Measurements from ENCODE around the gene ST3GAL3. TPM values are rescaled to one million over a fixed set of nuclear protein-coding genes. Genes with fewer than 3 reads are reported as not detected.

The ST3GAL3 gene
- polyA plus RNA-seq, 3 donors: 21.0 to 25.4 (median 22.9) TPM

DNA sequence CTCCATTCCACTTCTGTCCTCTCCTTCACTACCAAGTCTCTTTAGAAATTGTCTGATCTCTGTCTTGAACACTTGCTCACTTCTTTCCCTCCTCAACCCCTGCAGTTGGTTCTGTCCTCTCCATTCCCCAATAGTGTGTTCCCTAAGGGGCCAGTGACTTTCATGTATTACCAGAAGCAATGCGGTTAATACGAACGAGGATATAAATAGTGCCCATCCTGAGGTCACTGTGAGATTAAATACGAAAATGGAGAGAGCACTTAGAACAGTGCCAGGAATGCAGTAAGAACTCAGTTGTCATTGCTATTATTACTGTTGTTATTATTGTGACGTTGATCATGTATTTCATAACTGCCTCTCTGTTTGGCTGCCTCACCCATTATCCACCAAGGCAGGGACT is 173.3 kb downstream of the ST3GAL3 start:
- DNase-seq (ENCODE audit: extremely low read depth in 1 of 11, low read depth in 9 of 11, low spot score in 4 of 11): no peak

- DNase-seq (ENCODE audit: extremely low read depth in 1 of 11, low read depth in 9 of 11, low spot score in 4 of 11): no peak
Observed at GRCh38 chr1:43881415-43881814, 174.1 kb downstream of the ST3GAL3 start.

DNA sequence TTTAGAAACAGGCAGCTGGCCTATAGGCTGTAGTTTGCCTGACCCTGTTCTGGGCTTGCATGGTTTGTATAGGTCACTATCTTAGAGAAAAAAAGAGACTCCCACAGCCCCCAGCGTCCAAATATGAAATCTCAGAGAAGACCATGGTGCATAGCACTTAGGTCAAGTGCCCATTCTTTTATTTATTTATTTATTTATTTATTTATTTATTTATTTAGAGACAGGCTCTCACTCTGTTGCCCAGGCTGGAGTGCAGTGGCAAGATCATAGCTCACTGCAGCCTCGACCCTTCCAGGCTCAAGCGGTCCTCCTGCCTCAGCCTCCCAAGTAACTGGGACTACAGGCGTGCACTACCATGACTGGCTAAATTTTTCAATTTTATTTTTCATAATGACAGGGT is 175.4 kb downstream of the ST3GAL3 start:
- no peak for DNase-seq (ENCODE audit: extremely low read depth in 1 of 11, low read depth in 9 of 11, low spot score in 4 of 11)

DNA sequence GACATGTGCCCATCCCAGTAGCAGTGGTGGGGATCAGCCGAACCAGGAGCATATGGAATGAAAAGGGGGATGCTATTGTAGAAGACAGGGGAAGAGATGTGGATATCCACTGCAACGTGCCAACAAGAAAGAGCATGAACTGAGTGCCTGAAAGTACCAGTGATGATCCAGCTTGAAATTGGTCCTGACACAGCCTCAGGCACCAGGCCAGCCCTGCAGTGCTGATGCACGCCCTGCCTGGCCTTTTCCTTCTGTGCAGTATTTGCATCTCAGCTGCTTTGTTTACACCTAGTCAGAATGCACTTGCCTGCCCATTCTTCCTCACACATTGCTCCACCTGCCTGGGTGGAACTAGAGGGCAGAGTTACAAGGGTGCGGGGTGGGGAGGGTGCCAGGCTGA is 176.0 kb downstream of the ST3GAL3 start:
- DNase-seq (ENCODE audit: extremely low read depth in 1 of 11, low read depth in 9 of 11, low spot score in 4 of 11): no peak

- peak in 2 of 11 donors; percentile 2 to 6 for DNase-seq (ENCODE audit: extremely low read depth in 1 of 11, low read depth in 9 of 11, low spot score in 4 of 11)
Observed at GRCh38 chr1:43885279-43885801, 178.0 kb downstream of the ST3GAL3 start.

- no peak for DNase-seq (ENCODE audit: extremely low read depth in 1 of 11, low read depth in 9 of 11, low spot score in 4 of 11)
Observed at GRCh38 chr1:43887748-43888147, 180.4 kb downstream of the ST3GAL3 start.

GRCh38 chr1:43890815-43891214 is 183.5 kb downstream of the ST3GAL3 start:
- no peak for DNase-seq (ENCODE audit: extremely low read depth in 1 of 11, low read depth in 9 of 11, low spot score in 4 of 11)

DNA sequence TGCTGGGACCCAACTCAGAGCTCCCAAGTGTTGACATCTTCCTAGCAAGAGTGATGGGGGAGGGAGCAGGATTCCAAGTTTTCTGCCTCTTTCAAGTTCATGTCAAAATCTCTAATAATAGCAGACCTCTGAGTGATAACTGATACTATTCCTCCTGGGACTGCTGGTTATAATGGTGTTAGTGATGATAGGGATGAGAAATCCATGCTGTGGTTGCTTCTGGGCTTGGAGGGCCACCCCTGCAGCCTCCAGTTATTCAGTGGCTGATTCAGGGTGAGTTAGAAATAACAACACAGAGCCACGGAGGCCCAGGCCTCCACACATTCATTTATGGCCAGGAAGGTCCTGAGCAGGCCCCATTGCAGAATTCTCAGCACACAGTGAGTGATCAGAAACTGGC is 185.7 kb downstream of the ST3GAL3 start:
- no peak for DNase-seq (ENCODE audit: extremely low read depth in 1 of 11, low read depth in 9 of 11, low spot score in 4 of 11)

DNA sequence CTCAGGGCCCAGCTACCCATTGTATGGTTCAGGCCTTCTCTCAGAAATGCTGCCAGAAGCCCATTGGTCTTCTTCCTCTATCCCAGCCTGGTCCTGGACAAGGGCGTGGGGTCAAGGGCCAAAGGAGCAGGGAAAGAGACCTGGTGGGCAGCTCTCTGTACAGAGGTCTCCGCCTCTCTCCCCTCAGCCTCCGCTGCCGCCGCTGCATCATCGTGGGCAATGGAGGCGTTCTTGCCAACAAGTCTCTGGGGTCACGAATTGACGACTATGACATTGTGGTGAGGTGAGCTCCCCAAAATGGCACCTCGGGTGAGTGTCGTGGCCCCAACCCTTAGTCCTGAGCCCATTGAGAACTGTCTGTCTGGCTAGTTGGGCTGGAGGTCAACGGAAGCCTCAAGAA is 191.6 kb downstream of the ST3GAL3 start:
- no peak for DNase-seq (ENCODE audit: extremely low read depth in 1 of 11, low read depth in 9 of 11, low spot score in 4 of 11)

GRCh38 chr1:43900386-43900785 is 193.1 kb downstream of the ST3GAL3 start:
- no peak for DNase-seq (ENCODE audit: extremely low read depth in 1 of 11, low read depth in 9 of 11, low spot score in 4 of 11)

GRCh38 chr1:43901196-43901961 is 194.0 kb downstream of the ST3GAL3 start:
- DNase-seq (ENCODE audit: extremely low read depth in 1 of 11, low read depth in 9 of 11, low spot score in 4 of 11): no peak

GRCh38 chr1:43902058-43902831 is 194.9 kb downstream of the ST3GAL3 start:
- no peak for DNase-seq (ENCODE audit: extremely low read depth in 1 of 11, low read depth in 9 of 11, low spot score in 4 of 11)

DNA sequence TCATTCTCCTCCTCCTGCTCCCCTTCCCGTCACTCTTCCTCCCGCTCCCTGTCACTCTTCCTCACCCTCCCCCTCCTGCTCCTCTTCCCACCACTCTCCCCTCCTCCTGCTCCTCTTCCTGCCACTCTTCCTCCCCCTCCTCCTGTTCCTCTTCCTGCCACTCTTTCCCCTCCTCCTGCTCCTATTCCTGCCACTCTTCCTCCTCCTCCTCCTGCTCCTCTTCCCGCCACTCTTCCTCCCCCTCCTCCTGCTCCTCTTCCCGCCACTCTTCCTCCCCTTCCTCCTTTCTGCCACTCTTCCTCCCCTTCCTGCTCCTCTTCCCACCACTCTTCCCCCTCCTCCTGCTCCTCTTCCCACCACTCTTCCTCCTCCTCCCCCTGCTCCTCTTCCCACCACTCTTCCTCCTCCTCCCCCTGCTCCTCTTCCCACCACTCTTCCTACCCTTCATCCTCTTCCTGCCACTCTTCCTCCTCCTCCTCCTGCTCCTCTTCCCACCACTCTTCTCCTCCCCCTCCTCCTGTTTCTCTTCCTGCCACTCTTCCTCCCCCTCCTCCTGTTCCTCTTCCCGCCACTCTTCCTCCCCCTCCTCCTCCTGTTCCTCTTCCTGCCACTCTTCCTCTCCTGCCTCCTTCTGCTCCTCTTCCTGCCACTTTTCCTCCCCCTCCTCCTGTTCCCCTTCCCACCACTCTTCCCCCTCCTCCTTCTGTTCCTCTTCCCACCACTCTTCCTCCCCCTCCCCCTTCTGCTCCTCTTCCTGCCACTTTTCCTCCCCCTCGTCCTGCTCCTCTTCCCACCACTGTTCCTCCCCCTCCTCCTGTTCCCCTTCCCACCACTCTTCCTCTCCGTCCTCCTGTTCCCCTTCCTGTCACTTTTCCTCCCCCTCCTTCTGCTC is 197.6 kb downstream of the ST3GAL3 start:
- DNase-seq (ENCODE audit: extremely low read depth in 1 of 11, low read depth in 9 of 11, low spot score in 4 of 11): no peak

- no peak for DNase-seq (ENCODE audit: extremely low read depth in 1 of 11, low read depth in 9 of 11, low spot score in 4 of 11)
Observed at GRCh38 chr1:43908226-43908625, 200.9 kb downstream of the ST3GAL3 start.

- DNase-seq (ENCODE audit: extremely low read depth in 1 of 11, low read depth in 9 of 11, low spot score in 4 of 11): no peak
Observed at GRCh38 chr1:43908858-43909257, 201.5 kb downstream of the ST3GAL3 start.

DNA sequence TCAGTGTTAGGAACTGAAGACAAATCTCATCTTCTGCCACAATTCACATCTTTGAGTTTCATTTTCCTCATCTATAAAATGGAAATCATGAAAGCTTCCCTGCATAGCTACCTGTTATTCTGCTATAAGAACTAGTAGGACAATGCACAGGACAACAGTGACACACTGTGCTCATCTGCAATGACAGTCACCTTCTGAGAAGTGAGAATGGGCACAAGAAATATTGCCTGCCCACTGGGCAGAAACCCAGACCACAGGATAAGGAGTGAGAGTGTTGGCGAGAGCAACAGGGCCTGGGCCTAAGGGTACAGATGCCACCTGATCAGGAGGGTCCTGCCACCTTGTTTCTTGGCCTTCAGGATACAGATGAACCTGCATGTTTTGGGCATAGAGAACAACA is 203.0 kb downstream of the ST3GAL3 start:
- DNase-seq (ENCODE audit: extremely low read depth in 1 of 11, low read depth in 9 of 11, low spot score in 4 of 11): no peak

- no peak for DNase-seq (ENCODE audit: extremely low read depth in 1 of 11, low read depth in 9 of 11, low spot score in 4 of 11)
Observed at GRCh38 chr1:43912607-43913006, 205.3 kb downstream of the ST3GAL3 start.

- DNase-seq (ENCODE audit: extremely low read depth in 1 of 11, low read depth in 9 of 11, low spot score in 4 of 11): no peak
Observed at GRCh38 chr1:43913051-43913501, 205.7 kb downstream of the ST3GAL3 start.

GRCh38 chr1:43913666-43914360 is 206.5 kb downstream of the ST3GAL3 start:
- no peak for DNase-seq (ENCODE audit: extremely low read depth in 1 of 11, low read depth in 9 of 11, low spot score in 4 of 11)
